AG10803 (cell line): ENCODE measurements around the gene FOXB2.
A peak's percentile ranks its signal among the peaks of the same experiment; 100 is the strongest.

Experiments used
- DNase-seq: peaks from one replicate; pipeline ENCODE4 v3.0.0; 2010; ENCODE audit warnings: low read depth
- H3K4me3 ChIP-seq: 2 replicates; pipeline ENCODE4 v1.5.1; 2011; ENCODE audit warnings: mild to moderate bottlenecking, low read length, control low read depth
- CTCF ChIP-seq: conservative IDR thresholded peaks from 2 replicates; pipeline ENCODE4 v1.5.1; 2011; ENCODE audit warnings: mild to moderate bottlenecking, low read length, control low read depth, inconsistent platforms

The FOXB2 gene

GRCh38 chr9:77010527-77010926 lies 8.9 kb upstream of the FOXB2 start:
- no peak overlapping the region for H3K4me3 ChIP-seq
- DNase-seq: no peak
- no peak for TF ChIP-seq CTCF

DNA sequence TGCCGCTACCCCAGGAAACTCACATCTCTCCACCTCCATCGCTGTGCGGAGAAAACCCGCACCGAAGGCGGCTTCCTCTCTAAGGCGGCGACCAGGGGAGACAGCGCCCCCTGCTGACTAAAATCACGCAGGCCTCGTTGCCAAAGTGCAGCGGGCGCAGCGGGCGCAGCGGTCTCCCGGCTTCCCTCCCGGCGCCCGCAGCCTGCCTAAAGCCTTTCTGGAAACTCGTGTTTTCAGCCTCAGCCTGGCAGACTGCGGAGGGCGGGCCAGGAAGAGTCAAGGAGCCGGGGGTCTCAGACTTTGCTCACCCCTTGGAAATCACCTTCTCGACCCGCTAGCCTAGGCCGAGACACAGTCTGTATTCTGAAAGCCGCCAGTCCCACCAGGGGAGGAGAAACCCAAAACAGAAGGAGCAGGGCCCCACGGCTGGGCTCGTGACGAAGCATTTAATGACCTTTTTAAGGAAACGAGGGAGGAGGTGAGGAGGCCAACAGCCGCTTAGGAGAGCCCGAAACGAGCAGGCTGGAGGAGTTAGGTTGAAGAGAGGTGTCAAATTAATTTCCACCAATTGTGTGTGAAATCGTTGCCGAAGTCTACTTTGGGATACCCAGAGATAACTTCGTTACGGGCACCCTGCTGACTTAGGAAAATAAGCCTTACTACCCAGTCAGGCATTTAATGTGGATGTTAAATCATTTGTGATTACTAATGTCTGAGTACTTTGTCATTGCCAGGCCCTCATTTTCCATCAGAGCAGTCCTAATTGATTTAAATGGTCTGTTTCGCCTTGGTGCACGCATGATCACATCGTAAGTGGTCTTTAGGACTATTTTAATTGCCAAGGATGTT lies 7.3 kb upstream of the FOXB2 start:
- TF ChIP-seq CTCF: peak; percentile 58
- H3K4me3 ChIP-seq: no peak overlapping the region
- DNase-seq: peak; percentile 15

DNA sequence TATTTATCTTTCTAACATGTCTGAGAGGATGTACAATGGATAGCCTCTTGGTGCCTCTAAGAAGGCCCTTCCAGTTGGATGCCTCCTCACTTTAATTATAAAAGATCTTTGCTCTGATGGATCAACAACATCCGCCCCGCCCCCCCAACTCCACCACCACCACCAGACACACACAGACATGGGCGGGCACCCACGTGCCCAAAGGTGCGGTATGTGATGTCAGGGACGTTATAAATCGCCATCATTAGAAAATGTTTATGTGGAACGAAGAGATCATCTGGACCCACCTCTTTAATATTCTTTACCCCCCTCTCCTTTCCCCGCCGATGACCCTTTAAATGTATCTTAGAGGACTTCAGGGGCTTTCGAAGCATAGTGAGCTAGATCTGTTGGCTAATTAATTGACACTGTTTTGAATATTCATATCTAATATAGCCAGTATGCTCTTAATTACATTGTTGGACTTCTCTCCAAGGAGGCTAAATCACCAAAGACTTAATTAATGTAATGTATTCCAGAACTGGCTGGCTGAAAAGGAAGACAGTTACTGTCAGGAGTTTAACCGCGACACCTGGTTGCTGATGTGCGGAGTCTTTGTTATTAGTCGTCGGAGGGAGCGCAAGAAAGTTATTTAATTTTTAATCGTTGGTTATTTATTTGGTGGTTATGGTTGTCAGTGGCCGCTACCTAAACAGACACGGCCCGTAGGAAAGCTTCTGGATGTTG lies 6.1 kb upstream of the FOXB2 start:
- TF ChIP-seq CTCF: no peak
- DNase-seq: no peak

DNA sequence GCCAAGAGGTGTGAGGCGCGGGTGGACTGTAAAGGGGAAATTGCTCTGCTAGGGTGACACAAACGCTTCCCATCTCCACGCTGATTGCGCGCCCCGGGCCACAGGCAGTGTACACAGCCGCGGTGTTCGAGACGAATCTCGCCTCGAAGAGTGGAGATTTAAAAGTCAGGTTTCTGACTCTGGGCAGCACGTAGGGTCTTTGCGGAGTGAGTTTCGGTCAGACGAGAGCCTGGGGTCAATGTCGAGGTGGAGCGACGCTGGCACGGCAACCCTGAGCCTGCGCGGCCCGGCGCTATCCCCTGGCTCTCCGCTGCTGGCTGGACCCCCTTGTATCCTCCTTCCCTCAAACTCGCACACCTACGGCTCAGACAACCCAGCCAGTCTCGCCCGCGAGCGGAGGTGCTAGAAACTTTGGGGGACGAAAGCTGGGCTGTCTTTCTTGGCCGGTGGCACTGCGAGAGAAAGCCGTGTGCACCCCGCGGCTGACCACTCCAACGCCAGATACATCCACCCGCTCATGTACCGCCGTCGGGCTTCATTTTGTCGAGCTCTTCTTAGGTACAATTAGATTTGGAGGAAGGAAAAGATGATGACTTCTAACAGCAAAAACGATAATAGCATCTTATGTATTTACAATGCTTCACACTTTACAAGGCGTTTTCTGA lies 5.4 kb upstream of the FOXB2 start:
- no peak overlapping the region for H3K4me3 ChIP-seq
- no peak for DNase-seq
- TF ChIP-seq CTCF: no peak

More for the DNA sequence above, 6.1 kb upstream of the FOXB2 start:
- H3K4me3 ChIP-seq: no peak overlapping the region

DNA sequence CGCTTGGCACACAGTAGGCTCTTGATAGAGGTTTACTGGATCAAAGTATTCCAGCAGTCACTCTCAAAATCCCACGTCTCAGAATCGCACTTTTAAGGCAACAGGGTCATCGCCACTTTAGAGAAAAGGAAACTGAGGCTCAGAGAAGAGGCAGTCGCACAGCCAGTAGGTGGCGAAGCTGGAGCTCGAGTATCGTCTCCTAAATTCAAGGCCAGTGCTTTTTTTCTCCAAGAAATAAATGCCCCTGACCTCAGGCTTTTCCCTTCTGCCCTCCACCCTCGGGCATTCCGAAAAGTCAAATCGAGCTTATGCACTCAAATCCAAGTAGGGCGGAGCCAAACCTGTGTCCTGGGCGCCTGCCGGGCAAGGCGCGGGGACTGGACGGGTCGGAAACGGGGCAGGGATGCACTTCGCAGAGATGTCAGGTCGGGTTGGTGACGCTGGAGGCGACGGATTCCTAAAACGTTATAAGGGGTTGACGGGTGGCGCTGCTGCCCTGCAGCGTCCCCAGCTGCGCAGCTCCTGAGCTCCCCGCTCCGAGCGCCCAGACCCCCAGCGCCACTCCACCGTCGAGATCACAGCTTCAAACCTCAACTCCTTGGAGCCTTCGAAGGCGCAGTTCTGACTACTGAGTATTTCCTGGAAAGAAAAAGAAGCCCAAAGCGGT lies 4.7 kb upstream of the FOXB2 start:
- no peak for DNase-seq
- H3K4me3 ChIP-seq: no peak overlapping the region
- peak; percentile 39 for TF ChIP-seq CTCF

DNA sequence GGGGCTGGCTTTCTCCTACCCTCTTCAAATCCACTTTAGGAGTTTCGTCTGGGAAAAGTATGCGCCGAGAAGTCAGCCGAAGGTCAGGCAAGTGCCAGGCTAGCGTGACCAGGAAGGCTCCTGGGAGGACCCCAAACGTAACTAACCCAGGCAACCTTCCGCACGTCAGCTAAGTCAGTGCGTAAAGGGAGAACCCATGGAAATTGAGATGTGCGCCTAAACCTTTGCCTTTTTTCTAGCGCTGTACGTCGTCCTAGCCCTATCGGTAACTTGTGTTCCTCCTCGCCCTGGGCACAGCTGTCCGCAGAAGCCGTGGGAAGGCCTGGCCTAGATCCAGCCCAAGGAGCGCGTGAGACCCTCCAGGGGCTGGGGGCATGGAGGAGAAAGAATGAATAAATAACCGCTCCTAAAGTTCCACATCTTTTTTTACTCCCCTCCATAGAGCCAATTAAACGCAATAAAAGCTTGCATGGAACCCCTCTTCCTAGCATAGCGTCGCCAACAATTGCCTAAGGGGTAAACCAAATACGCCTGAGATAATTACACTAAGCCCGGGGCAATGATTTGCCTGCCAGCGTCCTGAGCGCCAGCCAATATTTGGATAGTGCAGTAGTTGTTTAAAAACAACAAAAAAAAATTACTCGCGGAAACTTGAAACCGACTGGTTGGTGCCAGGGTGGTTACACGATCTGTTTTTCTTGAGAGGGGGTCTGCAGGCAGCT lies 4.0 kb upstream of the FOXB2 start:
- H3K4me3 ChIP-seq: no peak overlapping the region
- TF ChIP-seq CTCF: no peak
- DNase-seq: no peak
